ENCODE results near the gene ZGPAT. TPM values are rescaled to one million over a fixed set of nuclear protein-coding genes. Genes with fewer than 3 reads are reported as not detected.

ZGPAT gene
- total and polyA plus RNA-seq, 2 of the 13 experiments (the other 11 are each of a cell fraction or from before 2014, with no cell fraction given), result 23.0 to 41.9 TPM

- TF ChIP-seq GTF3A (CRISPR knock-in tag; conservative IDR thresholded peaks at IDR 0.05) (no peak), HMG20A (CRISPR knock-in tag; IDR thresholded peaks at IDR 0.05; ENCODE audit: borderline replicate concordance) (no peak), PPARG (CRISPR knock-in tag; conservative IDR thresholded peaks at IDR 0.05) (no peak), RBM22 (optimal IDR thresholded peaks at IDR 0.05; ENCODE audit: low read length) (no peak)
Observed at GRCh38 chr20:63733117-63733516, 25.3 kb downstream of the ZGPAT start (continued).

GRCh38 chr20:63733579-63734081 lies 25.8 kb downstream of the ZGPAT start:
- H3K4me2 ChIP-seq (ENCODE audit: low read depth, low read length), result no peak overlapping the region
- 93% methylated on average over 18 of the region's 18 CpGs for WGBS (ENCODE audit: low lambda C conversion rate)
- no peaks in the 10 kb centered on the region for H4K20me1 ChIP-seq (ENCODE audit: insufficient read depth, low read length)
- no peaks in the 10 kb centered on the region for H3K9me3 ChIP-seq (ENCODE audit: low read length)
- FAIRE-seq (no peak), DNase-seq (ENCODE audit: low spot score) (no peak), ATAC-seq (no peak)
- H3K9ac ChIP-seq (ENCODE audit: insufficient read depth, low read depth, low read length), result no peak overlapping the region
- POLR2A ChIA-PET, result interaction anchor here (2.7 to 7.3 kb wide), 2 partner anchors 11 to 26 kb away, joined by 9 to 190 read pairs; partner anchors contain the start of genes ARFRP1 and ZGPAT
- H3K4me1 ChIP-seq (ENCODE audit: insufficient read depth, low read length), result peaks cover 46% of the 10 kb centered on the region
- no peak overlapping the region for H2AFZ ChIP-seq (ENCODE audit: low read length)
- in situ Hi-C loops (cut with HindIII; ENCODE audit: extremely low pct_ligation_motif_present, low pct_unique_long_range_greater_than_20kb) (no loop called here), intact Hi-C loops (cut with micrococcal nuclease; ENCODE audit: unreplicated experiment) (no loop called here)
- CTCF ChIA-PET (ENCODE audit: low intra/inter-chr PET ratio, low total read pairs), result no interaction called here
- H3K4me3 ChIP-seq (replicated peaks in 1 of 3; ENCODE audit: insufficient read depth in 1 of 3, low read depth in 2 of 3, low read length in 3 of 3), result no peak overlapping the region
- H3K36me3 ChIP-seq (replicated peaks in 1 of 2; ENCODE audit: control insufficient read depth in 1 of 2, insufficient read depth in 2 of 2, low read length in 2 of 2), result peaks cover 30 to 47% of the 10 kb centered on the region in 2 experiments
- peaks cover 33% of the 10 kb centered on the region for H3K79me2 ChIP-seq (ENCODE audit: insufficient read depth, low read length)
- no peaks in the 10 kb centered on the region for H3K27me3 ChIP-seq (ENCODE audit: control insufficient read depth in 1 of 2, insufficient read depth in 2 of 2, low read length in 2 of 2)
- BruUV-seq (replicated peaks), result no TSS peak
- H3K27ac ChIP-seq (ENCODE audit: extremely low read length, insufficient read depth, low read length), result peak overlapping the region; percentile 93
- 0 out of 2 replicates have a peak, but pooled peaks have one; percentile 50 for TF ChIP-seq IRX3 (CRISPR knock-in tag; IDR thresholded peaks at IDR 0.05; ENCODE audit: borderline replicate concordance, low read depth)
- 0 out of 2 replicates have a peak, but pooled peaks have one; percentile 10 for TF ChIP-seq ATF7-NPFF (CRISPR knock-in tag; IDR thresholded peaks at IDR 0.05; ENCODE audit: low read depth)
- no peak for TF ChIP-seq GLMP (CRISPR knock-in tag; IDR thresholded peaks at IDR 0.05; ENCODE audit: borderline replicate concordance)
- TF ChIP-seq ZFP41 (CRISPR knock-in tag; IDR thresholded peaks at IDR 0.05; ENCODE audit: borderline replicate concordance), result no peak
- peak; percentile 98 for TF ChIP-seq AGO2 (optimal IDR thresholded peaks at IDR 0.05; ENCODE audit: low read depth, low read length)
- TF ChIP-seq ZNF101 (CRISPR knock-in tag; IDR thresholded peaks at IDR 0.05; ENCODE audit: borderline replicate concordance, low read depth), result no peak
- TF ChIP-seq POLR2G (IDR thresholded peaks at IDR 0.05; ENCODE audit: low read depth, low read length), result peak; percentile 42
- TF ChIP-seq THAP11 (CRISPR knock-in tag; IDR thresholded peaks at IDR 0.05), result no peak
- peak; percentile 1 for TF ChIP-seq HNRNPLL (IDR thresholded peaks at IDR 0.05; ENCODE audit: low read depth, low read length, poor library complexity, severe bottlenecking)
- TF ChIP-seq ZNF253 (CRISPR knock-in tag; IDR thresholded peaks at IDR 0.05; ENCODE audit: borderline replicate concordance), result 0 out of 2 replicates have a peak, but pooled peaks have one; percentile 41
- no peak for TF ChIP-seq ZNF343 (CRISPR knock-in tag; IDR thresholded peaks at IDR 0.05)
- no peak for TF ChIP-seq RERE (CRISPR knock-in tag; IDR thresholded peaks at IDR 0.05; ENCODE audit: low read depth)
- TF ChIP-seq GPN1 (CRISPR knock-in tag; IDR thresholded peaks at IDR 0.05; ENCODE audit: borderline replicate concordance), result no peak
- TF ChIP-seq NFE2L2 (IDR thresholded peaks at IDR 0.05; ENCODE audit: low read length), result no peak
